Ovary (tissue), 3 donors: ENCODE measurements around the gene CMTM6.

ENCODE experiments used
- EP300 ChIP-seq: sonication (generic); formaldehyde crosslinking; IDR thresholded peaks from one replicate; pipeline ENCODE4 v1.6.1; 2017; ENCODE audit warnings: antibody characterized with exemption
- TF ChIP-seq, protein P1 (sequence below), 3 donors: fragments of 450-650 bp in 2 of 3; fragments of 200-600 bp in 1 of 3; IDR thresholded peaks; one replicate each; pipeline versions ENCODE4 v1.5.1 to v1.8.0; 2016 to 2022; ENCODE audit warnings: antibody characterized with exemption in 3 of 3, mild to moderate bottlenecking in 1 of 3
- donor health status: DM: no; HTN: no; CAD: no.

DNA sequence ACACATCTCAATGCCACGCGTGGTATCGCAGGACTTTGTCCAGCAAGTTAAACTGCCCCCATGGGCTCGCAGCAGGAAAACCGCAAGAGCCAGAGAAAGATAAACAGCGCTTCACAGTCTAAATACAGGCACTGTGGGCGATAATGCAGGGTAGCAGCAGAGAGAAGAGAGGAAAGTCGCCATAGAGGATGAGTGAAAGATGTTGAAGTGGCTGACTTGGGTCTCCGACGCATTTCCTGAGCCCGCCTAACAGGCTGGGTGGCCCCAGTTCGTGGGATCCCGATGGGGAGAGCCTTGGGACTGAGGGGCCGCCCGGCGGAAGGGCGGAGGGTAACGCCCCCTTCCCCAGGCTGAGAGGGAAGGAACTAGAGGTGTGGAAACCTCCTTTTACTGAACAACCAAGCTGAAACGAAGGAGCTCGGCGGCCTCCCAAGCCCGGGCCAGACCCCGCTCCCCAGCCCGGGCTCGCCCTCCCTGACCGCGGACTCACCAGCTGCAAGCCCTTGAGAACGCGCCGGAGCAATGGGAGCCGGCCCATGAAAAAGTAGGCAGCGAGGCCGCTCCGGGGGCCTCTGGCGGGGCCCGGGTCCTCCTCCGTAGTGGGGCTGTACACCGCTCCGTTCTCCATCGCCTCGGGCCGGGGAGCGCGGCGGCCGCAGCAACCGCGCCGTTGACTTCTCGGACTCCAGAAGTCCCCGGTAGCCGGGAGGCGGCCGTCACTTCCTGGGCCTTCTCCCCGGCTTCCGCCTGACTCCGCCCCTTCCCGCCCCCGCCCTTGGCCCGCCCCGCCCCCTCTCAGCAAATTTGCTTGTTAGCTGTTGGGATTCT is at the start of gene CMTM6:
- TF ChIP-seq, protein P1, sequence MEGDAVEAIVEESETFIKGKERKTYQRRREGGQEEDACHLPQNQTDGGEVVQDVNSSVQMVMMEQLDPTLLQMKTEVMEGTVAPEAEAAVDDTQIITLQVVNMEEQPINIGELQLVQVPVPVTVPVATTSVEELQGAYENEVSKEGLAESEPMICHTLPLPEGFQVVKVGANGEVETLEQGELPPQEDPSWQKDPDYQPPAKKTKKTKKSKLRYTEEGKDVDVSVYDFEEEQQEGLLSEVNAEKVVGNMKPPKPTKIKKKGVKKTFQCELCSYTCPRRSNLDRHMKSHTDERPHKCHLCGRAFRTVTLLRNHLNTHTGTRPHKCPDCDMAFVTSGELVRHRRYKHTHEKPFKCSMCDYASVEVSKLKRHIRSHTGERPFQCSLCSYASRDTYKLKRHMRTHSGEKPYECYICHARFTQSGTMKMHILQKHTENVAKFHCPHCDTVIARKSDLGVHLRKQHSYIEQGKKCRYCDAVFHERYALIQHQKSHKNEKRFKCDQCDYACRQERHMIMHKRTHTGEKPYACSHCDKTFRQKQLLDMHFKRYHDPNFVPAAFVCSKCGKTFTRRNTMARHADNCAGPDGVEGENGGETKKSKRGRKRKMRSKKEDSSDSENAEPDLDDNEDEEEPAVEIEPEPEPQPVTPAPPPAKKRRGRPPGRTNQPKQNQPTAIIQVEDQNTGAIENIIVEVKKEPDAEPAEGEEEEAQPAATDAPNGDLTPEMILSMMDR (IDR thresholded peaks at IDR 0.05) = no peak
- TF ChIP-seq EP300 = no peak
